ENCODE data around the gene SH3RF3.
A peak's percentile ranks its signal among the peaks of the same experiment; 100 is the strongest.

The SH3RF3 gene

GRCh38 chr2:109349503-109350465, 220.8 kb downstream of the SH3RF3 start:
- H3K4me3 ChIP-seq (ENCODE audit: low read length) = no peak overlapping the region
- DNase-seq (ENCODE audit: low read depth) = no peak
- no peak for TF ChIP-seq CTCF (IDR thresholded peaks at IDR 0.05; ENCODE audit: insufficient read depth, low read depth, low read length, missing control alignments)

- TF ChIP-seq CTCF (IDR thresholded peaks at IDR 0.05; ENCODE audit: insufficient read depth, low read depth, low read length, missing control alignments) = no peak
- H3K4me3 ChIP-seq (ENCODE audit: low read length) = no peak overlapping the region
Observed at GRCh38 chr2:109350526-109350925, 221.5 kb downstream of the SH3RF3 start.

GRCh38 chr2:109351164-109351756, 222.3 kb downstream of the SH3RF3 start:
- no peak overlapping the region for H3K4me3 ChIP-seq (ENCODE audit: low read length)
- no peak for TF ChIP-seq CTCF (IDR thresholded peaks at IDR 0.05; ENCODE audit: insufficient read depth, low read depth, low read length, missing control alignments)
- DNase-seq (ENCODE audit: low read depth) = peak; percentile 68

More at GRCh38 chr2:109350526-109350925, 221.5 kb downstream of the SH3RF3 start:
- DNase-seq (ENCODE audit: low read depth) = no peak

GRCh38 chr2:109352056-109352897, 223.3 kb downstream of the SH3RF3 start:
- H3K4me3 ChIP-seq (ENCODE audit: low read length) = no peak overlapping the region

GRCh38 chr2:109352898-109353689, 224.1 kb downstream of the SH3RF3 start:
- no peak overlapping the region for H3K4me3 ChIP-seq (ENCODE audit: low read length)
- no peak for DNase-seq (ENCODE audit: low read depth)
- TF ChIP-seq CTCF (IDR thresholded peaks at IDR 0.05; ENCODE audit: insufficient read depth, low read depth, low read length, missing control alignments) = no peak

More at GRCh38 chr2:109352056-109352897, 223.3 kb downstream of the SH3RF3 start:
- no peak for DNase-seq (ENCODE audit: low read depth)
- TF ChIP-seq CTCF (IDR thresholded peaks at IDR 0.05; ENCODE audit: insufficient read depth, low read depth, low read length, missing control alignments) = no peak
